Mucosa of descending colon (tissue), 3 donors: ENCODE measurements around the gene CACNB2. TPM values are rescaled to one million over a fixed set of nuclear protein-coding genes. Genes with fewer than 3 reads are reported as not detected.
A peak's percentile ranks its signal among the peaks of the same experiment; 100 is the strongest.

Source experiments
- ATAC-seq: fragments of 200-7000 bp; cut with Tn5 transposase; one replicate; pipeline ENCODE4 v1.9.1; 2020; ENCODE audit warnings: mild to moderate bottlenecking, moderate library complexity
- DNase-seq, 3 donors: peaks; one replicate each; pipeline ENCODE4 v3.0.0-alpha.2; 2020
- H3K36me3 ChIP-seq: fragments of 200-600 bp; one replicate; pipeline ENCODE4 v1.8.0; 2021; ENCODE audit warnings: low read depth, mild to moderate bottlenecking
- H3K4me1 ChIP-seq: fragments of 200-600 bp; one replicate; pipeline ENCODE4 v1.8.0; 2021; ENCODE audit warnings: low read depth, mild to moderate bottlenecking
- H3K4me3 ChIP-seq: fragments of 200-600 bp; one replicate; pipeline ENCODE4 v1.8.0; 2021; ENCODE audit warnings: mild to moderate bottlenecking
- H3K9me3 ChIP-seq: fragments of 200-600 bp; one replicate; pipeline ENCODE4 v1.8.0; 2021; ENCODE audit warnings: mild to moderate bottlenecking
- CTCF ChIP-seq: fragments of 200-600 bp; IDR thresholded peaks from one replicate; pipeline ENCODE4 v1.8.0; 2022; ENCODE audit warnings: antibody characterized with exemption, mild to moderate bottlenecking
- intact Hi-C, 2 donors: fragments of 100-400 bp; cut with DNase I in 1 of 2; cut with micrococcal nuclease in 1 of 2; formaldehyde crosslinking; loops; one replicate each; pipeline versions ENCODE4 v1.11.0 to v1.11.1; 2022; cut with DNase I, micrococcal nuclease
- total RNA-seq, 3 donors: library from RNA; stranded (reverse); fragmentation: NEBNext Ultra II Directional in 2 of 3; extraction: Animal tissue kit (Norgen Biotek cat#: 25700) in 2 of 3; gene quantifications; one replicate each; pipeline versions ENCODE4 v1.2.1 to v1.2.4, GENCODE V29; 2021 to 2023
- donor health status: DM: no; HTN: no; CAD: no; lungs with moderate emphysema.
- donor health status: DM: no; HTN: no; CAD: no.
- donor health status: DM: no; HTN: yes; CAD: no.

Gene CACNB2
- total RNA-seq, 3 donors from 2014 or later = 13.6 to 26.2 (median 19.8) TPM

- no peaks in the 10 kb centered on the region for H3K9me3 ChIP-seq
- H3K4me1 ChIP-seq = no peaks in the 10 kb centered on the region
- no peak for TF ChIP-seq CTCF
- no peak overlapping the region for H3K4me3 ChIP-seq
- no peak for DNase-seq
- H3K36me3 ChIP-seq = no peaks in the 10 kb centered on the region
- peak; percentile 61 for ATAC-seq
- intact Hi-C loops = no loop called here
These were observed 17.7 kb downstream of the CACNB2 start for GRCh38 chr10:18157881-18158280.

GRCh38 chr10:18158773-18159265 is 18.6 kb downstream of the CACNB2 start:
- no peak for TF ChIP-seq CTCF
- DNase-seq (no peak), ATAC-seq (no peak)
- H3K9me3 ChIP-seq = no peaks in the 10 kb centered on the region
- no peaks in the 10 kb centered on the region for H3K4me1 ChIP-seq
- intact Hi-C loops = no loop called here
- H3K36me3 ChIP-seq = no peaks in the 10 kb centered on the region
- no peak overlapping the region for H3K4me3 ChIP-seq

- no peak for TF ChIP-seq CTCF
- Histone ChIP-seq H3K9me3 (no peaks in the 10 kb centered on the region), H3K4me3 (no peak overlapping the region), H3K4me1 (no peaks in the 10 kb centered on the region), H3K36me3 (no peaks in the 10 kb centered on the region)
- intact Hi-C loops = no loop called here
- ATAC-seq (no peak), DNase-seq (no peak)
These were observed 19.3 kb downstream of the CACNB2 start for GRCh38 chr10:18159557-18159956.

GRCh38 chr10:18162021-18162627 is 21.9 kb downstream of the CACNB2 start:
- DNase-seq = no peak

GRCh38 chr10:18164093-18164492 is 23.9 kb downstream of the CACNB2 start:
- ATAC-seq = peak; percentile 19

More at GRCh38 chr10:18162021-18162627, 21.9 kb downstream of the CACNB2 start:
- intact Hi-C loops = no loop called here
- Histone ChIP-seq H3K4me3 (no peak overlapping the region), H3K36me3 (no peaks in the 10 kb centered on the region), H3K4me1 (no peaks in the 10 kb centered on the region), H3K9me3 (no peaks in the 10 kb centered on the region)
- no peak for TF ChIP-seq CTCF
- ATAC-seq = no peak

More at GRCh38 chr10:18164093-18164492, 23.9 kb downstream of the CACNB2 start:
- Histone ChIP-seq H3K4me1 (no peaks in the 10 kb centered on the region), H3K9me3 (no peaks in the 10 kb centered on the region), H3K36me3 (no peaks in the 10 kb centered on the region), H3K4me3 (no peak overlapping the region)
- intact Hi-C loops = no loop called here
- no peak for TF ChIP-seq CTCF
- no peak for DNase-seq
